Stimulated activated CD8-positive, alpha-beta memory T cell treated with anti-CD3 and anti-CD28 coated beads, Interleukin-4, amount 100 ng/mL, for 1 hour (primary cell): ENCODE measurements around the gene XPC.
A peak's percentile ranks its signal among the peaks of the same experiment; 100 is the strongest.
"Not testable (repeated sequence)": the region's sequence is repeated elsewhere in the genome, so short reads cannot be mapped to it uniquely, and the experiment has no call there.

Experiments used
- DNase-seq, 2 donors: peaks; one replicate each; pipeline ENCODE4 v3.0.0-alpha.2; 2020; ENCODE audit warnings: low read depth in 2 of 2, low spot score in 1 of 2

The XPC gene

GRCh38 chr3:14178247-14179113 is at the start of gene XPC, which contains the start of gene LSM3:
Gene XPC (minus strand): TSS chr3:14178601. CDS start chr3:14178568, 33 bp downstream.
Gene LSM3 (plus strand): TSS chr3:14178817. CDS start chr3:14178861, 44 bp downstream.
- DNase-seq: peak; percentile 95 to 96

- no peak for DNase-seq
Observed at GRCh38 chr3:14227856-14228255, 49.5 kb upstream of the XPC start.

GRCh38 chr3:14226351-14226750 is 48.0 kb upstream of the XPC start:
- DNase-seq: not testable (repeated sequence)

- no peak for DNase-seq
Observed at GRCh38 chr3:14225421-14225820, 47.0 kb upstream of the XPC start.

GRCh38 chr3:14224895-14225294 is 46.5 kb upstream of the XPC start:
- DNase-seq: no peak

- DNase-seq: no peak
Observed at GRCh38 chr3:14223595-14223994, 45.2 kb upstream of the XPC start.

GRCh38 chr3:14222900-14223594 is 44.6 kb upstream of the XPC start:
- DNase-seq: no peak

- DNase-seq: no peak
Observed at GRCh38 chr3:14222457-14222856, 44.1 kb upstream of the XPC start.

GRCh38 chr3:14221902-14222301 is 43.5 kb upstream of the XPC start:
- no peak for DNase-seq

- no peak for DNase-seq
Observed at GRCh38 chr3:14220933-14221332, 42.5 kb upstream of the XPC start.

- no peak for DNase-seq
Observed at GRCh38 chr3:14218355-14218754, 40.0 kb upstream of the XPC start.

GRCh38 chr3:14216257-14217048 is 38.1 kb upstream of the XPC start:
- DNase-seq: no peak

GRCh38 chr3:14214764-14215163 is 36.4 kb upstream of the XPC start:
- DNase-seq: no peak

- DNase-seq: no peak
Observed at GRCh38 chr3:14213066-14213774, 34.8 kb upstream of the XPC start.

GRCh38 chr3:14212032-14212431 is 33.6 kb upstream of the XPC start:
- DNase-seq: no peak

- no peak for DNase-seq
Observed at GRCh38 chr3:14211621-14212020, 33.2 kb upstream of the XPC start.

- no peak for DNase-seq
Observed at GRCh38 chr3:14210843-14211594, 32.6 kb upstream of the XPC start.

- no peak for DNase-seq
Observed at GRCh38 chr3:14210290-14210688, 31.9 kb upstream of the XPC start.

- no peak for DNase-seq
Observed at GRCh38 chr3:14209581-14210289, 31.3 kb upstream of the XPC start.

- no peak for DNase-seq
Observed at GRCh38 chr3:14208977-14209394, 30.6 kb upstream of the XPC start.
